Measurements from ENCODE around the gene PDPK1.

- TF ChIP-seq CTCF (conservative IDR thresholded peaks at IDR 0.05; ENCODE audit: low read length) (no peak), EZH2phosphoT487 (IDR thresholded peaks at IDR 0.05; ENCODE audit: borderline replicate concordance) (no peak)
These were observed 49.2 kb downstream of the PDPK1 start for GRCh38 chr16:2586901-2587480.

Measured in Loucy (cell line).